Mesenchymal stem cell (in vitro differentiated cells and primary cell): Measurements from ENCODE around the gene RMDN2.
A peak's percentile ranks its signal among the peaks of the same experiment; 100 is the strongest.
"Not testable (repeated sequence)": the region's sequence is repeated elsewhere in the genome, so short reads cannot be mapped to it uniquely, and the experiment has no call there.

ENCODE experiments used
- DNase-seq: peaks from one replicate; pipeline ENCODE4 v3.0.0-alpha.2; 2013
- H2AFZ ChIP-seq: one replicate; pipeline ENCODE4 v1.6.1; 2013; ENCODE audit warnings: low read depth, mild to moderate bottlenecking, control low read depth, inconsistent platforms, low read length, moderate library complexity
- H2AK5ac ChIP-seq: 2 replicates; pipeline ENCODE4 v1.6.1; 2013; ENCODE audit warnings: low read length, moderate library complexity, mild to moderate bottlenecking, inconsistent platforms; ENCODE audit not compliant: severe bottlenecking
- H2BK120ac ChIP-seq: one replicate; pipeline ENCODE4 v1.6.1; 2013; ENCODE audit warnings: low read depth, mild to moderate bottlenecking, inconsistent platforms, low read length, moderate library complexity
- H2BK12ac ChIP-seq, 2 experiments: one replicate each; pipeline ENCODE4 v1.6.1; 2013; ENCODE audit warnings: inconsistent platforms in 2 of 2, low read length in 2 of 2, mild to moderate bottlenecking in 2 of 2, moderate library complexity in 2 of 2, control low read depth in 1 of 2
- H2BK15ac ChIP-seq: one replicate; pipeline ENCODE4 v1.6.1; 2013; ENCODE audit warnings: mild to moderate bottlenecking, low read depth, inconsistent platforms; ENCODE audit not compliant: poor library complexity, severe bottlenecking
- H2BK5ac ChIP-seq: 2 replicates; pipeline ENCODE4 v1.6.1; 2013; ENCODE audit warnings: low read depth, mild to moderate bottlenecking, low read length, control low read depth, inconsistent platforms; ENCODE audit not compliant: poor library complexity, severe bottlenecking
- H3K14ac ChIP-seq, 2 experiments: one replicate each; pipeline ENCODE4 v1.6.1; 2013; ENCODE audit warnings: inconsistent platforms in 2 of 2, low read length in 2 of 2, control low read depth in 1 of 2, mild to moderate bottlenecking in 1 of 2, moderate library complexity in 1 of 2
- H3K18ac ChIP-seq, 2 experiments: one replicate each; pipeline ENCODE4 v1.6.1; 2013; ENCODE audit warnings: inconsistent platforms in 2 of 2, low read length in 2 of 2, control low read depth in 1 of 2, low read depth in 1 of 2, mild to moderate bottlenecking in 1 of 2
- H3K23ac ChIP-seq, 2 experiments: one replicate each; pipeline ENCODE4 v1.6.1; 2013; ENCODE audit warnings: inconsistent platforms in 2 of 2, low read length in 2 of 2, mild to moderate bottlenecking in 2 of 2, moderate library complexity in 2 of 2, control low read depth in 1 of 2
- H3K27ac ChIP-seq: 2 replicates; pipeline ENCODE4 v1.5.1; 2013; ENCODE audit warnings: mild to moderate bottlenecking, moderate library complexity, low read length, control low read depth, inconsistent platforms; ENCODE audit not compliant: poor library complexity, severe bottlenecking
- H3K27me3 ChIP-seq, 2 experiments: 2 replicates each; pipeline versions ENCODE4 v1.6.1 to v1.7.0; 2013; ENCODE audit warnings: low read length in 2 of 2, mild to moderate bottlenecking in 2 of 2, moderate library complexity in 2 of 2, control low read depth in 1 of 2, inconsistent platforms in 1 of 2; ENCODE audit not compliant: control insufficient read depth in 1 of 2, insufficient read depth in 1 of 2
- H3K36me3 ChIP-seq, 2 experiments: 2 replicates each; pipeline versions ENCODE4 v1.6.1 to v1.7.0; 2013; ENCODE audit warnings: low read length in 2 of 2, control low read depth in 1 of 2, inconsistent platforms in 1 of 2, low read depth in 1 of 2, mild to moderate bottlenecking in 1 of 2; ENCODE audit not compliant: insufficient read depth in 2 of 2, control insufficient read depth in 1 of 2
- H3K4ac ChIP-seq, 2 experiments: one replicate each; pipeline ENCODE4 v1.6.1; 2013; ENCODE audit warnings: inconsistent platforms in 2 of 2, low read length in 2 of 2, mild to moderate bottlenecking in 2 of 2, moderate library complexity in 2 of 2, control low read depth in 1 of 2, low read depth in 1 of 2
- H3K4me1 ChIP-seq: 2 replicates; pipeline ENCODE4 v1.6.1; 2013; ENCODE audit warnings: low read depth, low read length, control low read depth; ENCODE audit not compliant: control insufficient read depth, insufficient read depth
- H3K4me2 ChIP-seq: 2 replicates; pipeline ENCODE4 v1.6.1; 2013; ENCODE audit warnings: low read length, mild to moderate bottlenecking, inconsistent platforms; ENCODE audit not compliant: poor library complexity, severe bottlenecking
- H3K4me3 ChIP-seq, 2 experiments: 2 replicates each; pipeline versions ENCODE4 v1.5.1 to v1.7.0; 2013; ENCODE audit warnings: low read length in 2 of 2, mild to moderate bottlenecking in 2 of 2, control low read depth in 1 of 2, low read depth in 1 of 2; ENCODE audit not compliant: insufficient read depth in 1 of 2
- H3K79me1 ChIP-seq: replicated peaks from 2 replicates; pipeline ENCODE4 v1.6.1; 2013; ENCODE audit warnings: mild to moderate bottlenecking, control low read depth, low read length, inconsistent platforms; ENCODE audit not compliant: poor library complexity, severe bottlenecking
- H3K9ac ChIP-seq: 2 replicates; pipeline ENCODE4 v1.7.0; 2013; ENCODE audit warnings: mild to moderate bottlenecking, low read length, moderate library complexity
- H3K9me3 ChIP-seq: 2 replicates; pipeline ENCODE4 v1.7.0; 2013; ENCODE audit warnings: mild to moderate bottlenecking, low read length; ENCODE audit not compliant: control insufficient read depth
- H4K8ac ChIP-seq: one replicate; pipeline ENCODE4 v1.6.1; 2013; ENCODE audit warnings: inconsistent platforms, mild to moderate bottlenecking, low read length, moderate library complexity
- H4K91ac ChIP-seq: one replicate; pipeline ENCODE4 v1.6.1; 2013; ENCODE audit warnings: mild to moderate bottlenecking, low read length, inconsistent platforms
- WGBS: methylation state at CpG from one replicate; pipeline ENCODE4 v1.1.7; 2013; ENCODE audit warnings: mixed read lengths; 5-methylcytosine and 5-hydroxymethylcytosine counted together

Gene RMDN2

GRCh38 chr2:37934591-37935513, 9.8 kb downstream of the RMDN2 start:
- 72% methylated on average over 2 of the region's 7 CpGs for WGBS
- Histone ChIP-seq H2BK5ac (no peak overlapping the region), H3K14ac (no peak overlapping the region), H3K23ac (no peak overlapping the region), H3K4me1 (no peaks in the 10 kb centered on the region), H2BK120ac (no peak overlapping the region), H3K4me2 (no peak overlapping the region), H3K36me3 (peaks cover under 1 to 5% of the 10 kb centered on the region in 2 experiments), H4K91ac (no peak overlapping the region), H3K9ac (peak overlapping the region; percentile 53), H3K4me3 (peak overlapping the region in 1 of 2 experiments; percentile 45), H3K4ac (no peak overlapping the region), H2AFZ (no peak overlapping the region), H3K27ac (no peak overlapping the region), H2AK5ac (no peak overlapping the region), H3K9me3 (no peaks in the 10 kb centered on the region), H4K8ac (no peak overlapping the region), H3K27me3 (no peaks in the 10 kb centered on the region), H2BK12ac (no peak overlapping the region), H3K18ac (no peak overlapping the region), H2BK15ac (no peak overlapping the region), H3K79me1 (peaks cover 2% of the 10 kb centered on the region)
- DNase-seq: peak; percentile 8

GRCh38 chr2:37937568-37937967, 12.5 kb downstream of the RMDN2 start:
- not testable (repeated sequence) for H3K4me3 ChIP-seq, H2BK15ac ChIP-seq, H3K4me2 ChIP-seq, H2AK5ac ChIP-seq, H3K14ac ChIP-seq, DNase-seq, H3K27ac ChIP-seq, H2AFZ ChIP-seq, H3K9me3 ChIP-seq, H3K9ac ChIP-seq, H3K36me3 ChIP-seq, H3K79me1 ChIP-seq, H3K23ac ChIP-seq, H3K27me3 ChIP-seq, H2BK12ac ChIP-seq, H4K91ac ChIP-seq, H3K18ac ChIP-seq, H4K8ac ChIP-seq, H2BK120ac ChIP-seq, H3K4ac ChIP-seq, H2BK5ac ChIP-seq, H3K4me1 ChIP-seq
- WGBS: no CpG with 5 or more reads among the region's 1 CpG

GRCh38 chr2:37941267-37941666, 16.2 kb downstream of the RMDN2 start:
- not testable (repeated sequence) for H4K8ac ChIP-seq, H3K14ac ChIP-seq, H3K4me3 ChIP-seq, H3K27me3 ChIP-seq, H2BK12ac ChIP-seq, H4K91ac ChIP-seq, H3K36me3 ChIP-seq, DNase-seq, H3K23ac ChIP-seq, H3K4ac ChIP-seq, H3K9me3 ChIP-seq, H2BK120ac ChIP-seq, H3K9ac ChIP-seq, H2AK5ac ChIP-seq, H3K4me1 ChIP-seq, H2BK5ac ChIP-seq, H3K4me2 ChIP-seq, H2AFZ ChIP-seq, H2BK15ac ChIP-seq, H3K79me1 ChIP-seq, H3K18ac ChIP-seq, H3K27ac ChIP-seq
- WGBS: 95% methylated on average over 8 of the region's 8 CpGs

GRCh38 chr2:37944268-37944667, 19.2 kb downstream of the RMDN2 start:
- WGBS: 95% methylated on average over 1 of the region's 2 CpGs
- H4K8ac ChIP-seq: no peak overlapping the region
- H3K27me3 ChIP-seq: no peaks in the 10 kb centered on the region
- H3K4me1 ChIP-seq: no peaks in the 10 kb centered on the region
- H3K27ac ChIP-seq: no peak overlapping the region
- no peak for DNase-seq
- no peak overlapping the region for H3K4me3 ChIP-seq
- no peak overlapping the region for H2BK120ac ChIP-seq
- no peak overlapping the region for H3K9ac ChIP-seq
- no peaks in the 10 kb centered on the region for H3K9me3 ChIP-seq
- peaks cover 0 to 6% of the 10 kb centered on the region in 2 experiments for H3K36me3 ChIP-seq
- H2AK5ac ChIP-seq: no peak overlapping the region
- no peak overlapping the region for H2AFZ ChIP-seq
- H3K4me2 ChIP-seq: no peak overlapping the region
- H3K79me1 ChIP-seq: peaks cover 9% of the 10 kb centered on the region
- H3K4ac ChIP-seq: no peak overlapping the region
- no peak overlapping the region for H2BK5ac ChIP-seq
- H2BK12ac ChIP-seq: no peak overlapping the region
- no peak overlapping the region for H3K18ac ChIP-seq
- H3K14ac ChIP-seq: no peak overlapping the region
- H4K91ac ChIP-seq: no peak overlapping the region
- no peak overlapping the region for H3K23ac ChIP-seq
- no peak overlapping the region for H2BK15ac ChIP-seq
